HepG2 (cell line): Measurements from ENCODE around the gene CYP27B1. TPM values are rescaled to one million over a fixed set of nuclear protein-coding genes. Genes with fewer than 3 reads are reported as not detected.

ENCODE experiments used
- FOXO1 ChIP-seq: sonication (generic); formaldehyde crosslinking; IDR thresholded peaks from 2 replicates; pipeline ENCODE4 v1.4.0; 2020; ENCODE audit warnings: missing genetic modification reagents
- MTA1 ChIP-seq: sonication (generic); formaldehyde crosslinking; IDR thresholded peaks from 2 replicates; pipeline ENCODE4 v1.4.0; 2020; ENCODE audit warnings: missing genetic modification reagents, mild to moderate bottlenecking, borderline replicate concordance
- RCOR2 ChIP-seq: IDR thresholded peaks from 2 replicates; pipeline ENCODE4 v1.6.1; 2016; ENCODE audit warnings: missing biosample characterization, missing genetic modification reagents
- SAP130 ChIP-seq: IDR thresholded peaks from 2 replicates; pipeline ENCODE4 v1.6.1; 2016; ENCODE audit warnings: low read depth
- TAF1 ChIP-seq: sonication (generic); formaldehyde crosslinking; IDR thresholded peaks from 2 replicates; pipeline ENCODE4 v1.4.0; 2020; ENCODE audit warnings: missing genetic modification reagents
- ZNF34 ChIP-seq: sonication (generic); formaldehyde crosslinking; IDR thresholded peaks from 2 replicates; pipeline ENCODE4 v1.4.0; 2020; ENCODE audit warnings: mild to moderate bottlenecking, missing genetic modification reagents, borderline replicate concordance
- ZNF468 ChIP-seq: sonication (generic); formaldehyde crosslinking; IDR thresholded peaks from 2 replicates; pipeline ENCODE4 v1.8.0; 2022; ENCODE audit warnings: mild to moderate bottlenecking, moderate library complexity, missing genetic modification reagents
- ZNF577 ChIP-seq: sonication (generic); formaldehyde crosslinking; IDR thresholded peaks from 2 replicates; pipeline ENCODE4 v1.4.0; 2020; ENCODE audit warnings: mild to moderate bottlenecking, low read depth, missing genetic modification reagents, borderline replicate concordance
- ZNF709 ChIP-seq: sonication (generic); formaldehyde crosslinking; IDR thresholded peaks from 2 replicates; pipeline ENCODE4 v1.5.0; 2020; ENCODE audit warnings: mild to moderate bottlenecking, missing genetic modification reagents
- ZNF777 ChIP-seq: sonication (generic); formaldehyde crosslinking; IDR thresholded peaks from 2 replicates; pipeline ENCODE4 v1.4.0; 2020; ENCODE audit warnings: missing genetic modification reagents
- ZNF841 ChIP-seq: sonication (generic); formaldehyde crosslinking; IDR thresholded peaks from 2 replicates; pipeline ENCODE4 v1.8.1; 2023; ENCODE audit warnings: missing genetic modification reagents, borderline replicate concordance
- polyA plus RNA-seq, 8 experiments: library from polyadenylated mRNA; depleted of rRNA in 3 of 8; stranded (reverse) in 7 of 8; unstranded in 1 of 8; fragments of >200 nt; fragmentation: Illumina TruSeq in 4 of 8; extraction: Trizol in 4 of 8; gene quantifications; 2 replicates each; pipeline versions ENCODE4 v1.2.1 to v1.2.3, GENCODE V29; 2011 to 2016; ENCODE audit warnings: low read depth in 4 of 8, missing spikeins in 1 of 8, mixed read lengths in 1 of 8; ENCODE audit not compliant: insufficient read depth in 1 of 8
- total RNA-seq, 5 experiments: library from RNA; depleted of rRNA; stranded (reverse); fragments of >200 nt; fragmentation: Illumina TruSeq; extraction: Trizol; gene quantifications; 2 replicates each; pipeline ENCODE4 v1.2.3, GENCODE V29; 2016; ENCODE audit warnings: low read depth in 1 of 5
- TF ChIP-seq, protein P1 (sequence below): sonication (generic); formaldehyde crosslinking; IDR thresholded peaks from 2 replicates; pipeline ENCODE4 v1.5.0; 2020; ENCODE audit warnings: mild to moderate bottlenecking, missing genetic modification reagents
- TF ChIP-seq, protein P2 (sequence below): sonication (generic); formaldehyde crosslinking; conservative IDR thresholded peaks from 2 replicates; pipeline ENCODE4 v1.4.0; 2020; ENCODE audit warnings: missing genetic modification reagents
- TF ChIP-seq, protein P3 (sequence below): sonication (generic); formaldehyde crosslinking; IDR thresholded peaks from 2 replicates; pipeline ENCODE4 v1.4.0; 2020; ENCODE audit warnings: missing genetic modification reagents
- TF ChIP-seq, protein P4 (sequence below): sonication (generic); formaldehyde crosslinking; IDR thresholded peaks from 2 replicates; pipeline ENCODE4 v1.5.1; 2020; ENCODE audit warnings: mild to moderate bottlenecking, missing genetic modification reagents
- TF ChIP-seq, protein P5 (sequence below): conservative IDR thresholded peaks from 2 replicates; pipeline ENCODE4 v1.6.1; 2018; ENCODE audit warnings: missing genetic modification reagents

The CYP27B1 gene
- total and polyA plus RNA-seq, 2 of the 13 experiments (the other 11 are each of a cell fraction or from before 2014, with no cell fraction given): 2.3 to 3.0 TPM

DNA sequence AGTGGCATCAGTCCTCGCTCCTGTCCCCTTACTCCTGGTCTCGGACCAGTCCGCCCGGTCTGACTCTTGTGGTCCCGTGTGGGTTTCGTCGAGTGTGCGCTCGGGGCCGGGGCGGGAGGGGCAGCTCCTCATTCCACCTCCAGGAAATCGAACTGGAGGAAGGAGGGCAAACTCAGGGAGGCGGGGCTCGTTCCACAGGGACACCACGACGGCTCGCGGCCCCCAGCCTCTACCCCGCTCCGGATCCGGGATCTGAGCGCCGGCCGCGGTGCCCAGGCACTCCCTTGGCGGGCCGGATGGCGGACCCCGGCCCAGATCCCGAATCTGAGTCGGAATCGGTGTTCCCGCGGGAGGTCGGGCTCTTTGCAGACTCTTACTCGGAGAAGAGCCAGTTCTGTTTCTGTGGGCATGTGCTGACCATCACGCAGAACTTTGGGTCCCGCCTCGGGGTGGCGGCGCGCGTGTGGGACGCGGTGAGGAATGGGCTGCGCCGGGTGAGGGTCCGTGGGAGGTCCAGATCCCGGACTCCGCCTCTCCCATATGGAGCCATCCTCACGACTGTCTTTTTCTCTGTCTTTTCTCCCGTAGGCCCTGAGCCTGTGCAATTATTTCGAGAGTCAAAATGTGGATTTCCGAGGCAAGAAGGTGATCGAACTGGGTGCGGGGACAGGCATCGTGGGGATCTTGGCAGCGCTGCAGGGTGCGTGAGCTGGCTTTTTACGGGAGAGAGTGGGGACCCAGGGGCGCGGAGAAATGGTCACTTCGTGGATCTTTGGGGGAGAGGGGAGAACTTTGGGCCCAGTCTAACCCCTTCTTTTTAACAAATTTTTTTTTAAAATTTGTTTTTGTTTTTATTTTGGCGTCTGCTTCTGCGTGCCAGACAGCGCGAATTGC, 5.8 kb upstream of the CYP27B1 start, which contains the start of gene EEF1AKMT3 (continued):
- TF ChIP-seq, protein P1, sequence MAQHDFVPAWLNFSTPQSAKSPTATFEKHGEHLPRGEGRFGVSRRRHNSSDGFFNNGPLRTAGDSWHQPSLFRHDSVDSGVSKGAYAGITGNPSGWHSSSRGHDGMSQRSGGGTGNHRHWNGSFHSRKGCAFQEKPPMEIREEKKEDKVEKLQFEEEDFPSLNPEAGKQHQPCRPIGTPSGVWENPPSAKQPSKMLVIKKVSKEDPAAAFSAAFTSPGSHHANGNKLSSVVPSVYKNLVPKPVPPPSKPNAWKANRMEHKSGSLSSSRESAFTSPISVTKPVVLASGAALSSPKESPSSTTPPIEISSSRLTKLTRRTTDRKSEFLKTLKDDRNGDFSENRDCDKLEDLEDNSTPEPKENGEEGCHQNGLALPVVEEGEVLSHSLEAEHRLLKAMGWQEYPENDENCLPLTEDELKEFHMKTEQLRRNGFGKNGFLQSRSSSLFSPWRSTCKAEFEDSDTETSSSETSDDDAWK (CRISPR knock-in tag): no peak
- TF ChIP-seq ZNF709 (0 out of 2 replicates have a peak, but pooled peaks have one; percentile 8), TAF1 (CRISPR knock-in tag) (no peak), ZNF34 (CRISPR knock-in tag) (no peak; the same call in 1 of the 2 replicates), RCOR2 (no peak), ZNF777 (CRISPR knock-in tag) (peak; percentile 90), ZNF841 (CRISPR knock-in tag) (no peak; the same call in 1 of the 2 replicates), ZNF577 (CRISPR knock-in tag) (no peak), FOXO1 (CRISPR knock-in tag) (no peak), SAP130 (CRISPR knock-in tag) (no peak), ZNF468 (no peak), MTA1 (no peak)
- TF ChIP-seq, protein P2, sequence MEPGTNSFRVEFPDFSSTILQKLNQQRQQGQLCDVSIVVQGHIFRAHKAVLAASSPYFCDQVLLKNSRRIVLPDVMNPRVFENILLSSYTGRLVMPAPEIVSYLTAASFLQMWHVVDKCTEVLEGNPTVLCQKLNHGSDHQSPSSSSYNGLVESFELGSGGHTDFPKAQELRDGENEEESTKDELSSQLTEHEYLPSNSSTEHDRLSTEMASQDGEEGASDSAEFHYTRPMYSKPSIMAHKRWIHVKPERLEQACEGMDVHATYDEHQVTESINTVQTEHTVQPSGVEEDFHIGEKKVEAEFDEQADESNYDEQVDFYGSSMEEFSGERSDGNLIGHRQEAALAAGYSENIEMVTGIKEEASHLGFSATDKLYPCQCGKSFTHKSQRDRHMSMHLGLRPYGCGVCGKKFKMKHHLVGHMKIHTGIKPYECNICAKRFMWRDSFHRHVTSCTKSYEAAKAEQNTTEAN: no peak
- TF ChIP-seq, protein P3, sequence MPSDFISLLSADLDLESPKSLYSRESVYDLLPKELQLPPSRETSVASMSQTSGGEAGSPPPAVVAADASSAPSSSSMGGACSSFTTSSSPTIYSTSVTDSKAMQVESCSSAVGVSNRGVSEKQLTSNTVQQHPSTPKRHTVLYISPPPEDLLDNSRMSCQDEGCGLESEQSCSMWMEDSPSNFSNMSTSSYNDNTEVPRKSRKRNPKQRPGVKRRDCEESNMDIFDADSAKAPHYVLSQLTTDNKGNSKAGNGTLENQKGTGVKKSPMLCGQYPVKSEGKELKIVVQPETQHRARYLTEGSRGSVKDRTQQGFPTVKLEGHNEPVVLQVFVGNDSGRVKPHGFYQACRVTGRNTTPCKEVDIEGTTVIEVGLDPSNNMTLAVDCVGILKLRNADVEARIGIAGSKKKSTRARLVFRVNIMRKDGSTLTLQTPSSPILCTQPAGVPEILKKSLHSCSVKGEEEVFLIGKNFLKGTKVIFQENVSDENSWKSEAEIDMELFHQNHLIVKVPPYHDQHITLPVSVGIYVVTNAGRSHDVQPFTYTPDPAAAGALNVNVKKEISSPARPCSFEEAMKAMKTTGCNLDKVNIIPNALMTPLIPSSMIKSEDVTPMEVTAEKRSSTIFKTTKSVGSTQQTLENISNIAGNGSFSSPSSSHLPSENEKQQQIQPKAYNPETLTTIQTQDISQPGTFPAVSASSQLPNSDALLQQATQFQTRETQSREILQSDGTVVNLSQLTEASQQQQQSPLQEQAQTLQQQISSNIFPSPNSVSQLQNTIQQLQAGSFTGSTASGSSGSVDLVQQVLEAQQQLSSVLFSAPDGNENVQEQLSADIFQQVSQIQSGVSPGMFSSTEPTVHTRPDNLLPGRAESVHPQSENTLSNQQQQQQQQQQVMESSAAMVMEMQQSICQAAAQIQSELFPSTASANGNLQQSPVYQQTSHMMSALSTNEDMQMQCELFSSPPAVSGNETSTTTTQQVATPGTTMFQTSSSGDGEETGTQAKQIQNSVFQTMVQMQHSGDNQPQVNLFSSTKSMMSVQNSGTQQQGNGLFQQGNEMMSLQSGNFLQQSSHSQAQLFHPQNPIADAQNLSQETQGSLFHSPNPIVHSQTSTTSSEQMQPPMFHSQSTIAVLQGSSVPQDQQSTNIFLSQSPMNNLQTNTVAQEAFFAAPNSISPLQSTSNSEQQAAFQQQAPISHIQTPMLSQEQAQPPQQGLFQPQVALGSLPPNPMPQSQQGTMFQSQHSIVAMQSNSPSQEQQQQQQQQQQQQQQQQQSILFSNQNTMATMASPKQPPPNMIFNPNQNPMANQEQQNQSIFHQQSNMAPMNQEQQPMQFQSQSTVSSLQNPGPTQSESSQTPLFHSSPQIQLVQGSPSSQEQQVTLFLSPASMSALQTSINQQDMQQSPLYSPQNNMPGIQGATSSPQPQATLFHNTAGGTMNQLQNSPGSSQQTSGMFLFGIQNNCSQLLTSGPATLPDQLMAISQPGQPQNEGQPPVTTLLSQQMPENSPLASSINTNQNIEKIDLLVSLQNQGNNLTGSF: no peak
- TF ChIP-seq, protein P4, sequence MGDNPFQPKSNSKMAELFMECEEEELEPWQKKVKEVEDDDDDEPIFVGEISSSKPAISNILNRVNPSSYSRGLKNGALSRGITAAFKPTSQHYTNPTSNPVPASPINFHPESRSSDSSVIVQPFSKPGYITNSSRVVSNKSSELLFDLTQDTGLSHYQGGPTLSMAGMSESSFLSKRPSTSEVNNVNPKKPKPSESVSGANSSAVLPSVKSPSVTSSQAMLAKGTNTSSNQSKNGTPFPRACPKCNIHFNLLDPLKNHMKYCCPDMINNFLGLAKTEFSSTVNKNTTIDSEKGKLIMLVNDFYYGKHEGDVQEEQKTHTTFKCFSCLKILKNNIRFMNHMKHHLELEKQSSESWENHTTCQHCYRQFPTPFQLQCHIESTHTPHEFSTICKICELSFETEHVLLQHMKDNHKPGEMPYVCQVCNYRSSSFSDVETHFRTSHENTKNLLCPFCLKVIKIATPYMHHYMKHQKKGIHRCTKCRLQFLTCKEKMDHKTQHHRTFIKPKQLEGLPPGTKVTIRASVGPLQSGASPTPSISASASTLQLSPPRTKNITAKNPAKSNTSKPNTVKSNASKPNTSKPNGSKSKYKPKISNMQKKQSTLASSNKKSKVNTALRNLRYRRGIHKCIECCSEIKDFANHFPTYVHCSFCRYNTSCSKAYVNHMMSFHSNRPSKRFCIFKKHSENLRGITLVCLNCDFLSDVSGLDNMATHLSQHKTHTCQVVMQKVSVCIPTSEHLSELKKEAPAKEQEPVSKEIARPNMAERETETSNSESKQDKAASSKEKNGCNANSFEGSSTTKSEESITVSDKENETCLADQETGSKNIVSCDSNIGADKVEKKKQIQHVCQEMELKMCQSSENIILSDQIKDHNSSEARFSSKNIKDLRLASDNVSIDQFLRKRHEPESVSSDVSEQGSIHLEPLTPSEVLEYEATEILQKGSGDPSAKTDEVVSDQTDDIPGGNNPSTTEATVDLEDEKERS (CRISPR knock-in tag): no peak
- TF ChIP-seq, protein P5, sequence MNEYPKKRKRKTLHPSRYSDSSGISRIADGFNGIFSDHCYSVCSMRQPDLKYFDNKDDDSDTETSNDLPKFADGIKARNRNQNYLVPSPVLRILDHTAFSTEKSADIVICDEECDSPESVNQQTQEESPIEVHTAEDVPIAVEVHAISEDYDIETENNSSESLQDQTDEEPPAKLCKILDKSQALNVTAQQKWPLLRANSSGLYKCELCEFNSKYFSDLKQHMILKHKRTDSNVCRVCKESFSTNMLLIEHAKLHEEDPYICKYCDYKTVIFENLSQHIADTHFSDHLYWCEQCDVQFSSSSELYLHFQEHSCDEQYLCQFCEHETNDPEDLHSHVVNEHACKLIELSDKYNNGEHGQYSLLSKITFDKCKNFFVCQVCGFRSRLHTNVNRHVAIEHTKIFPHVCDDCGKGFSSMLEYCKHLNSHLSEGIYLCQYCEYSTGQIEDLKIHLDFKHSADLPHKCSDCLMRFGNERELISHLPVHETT (CRISPR knock-in tag): no peak
